T-helper 17 cell (primary cell): ENCODE data around the gene MADCAM1. TPM values are rescaled to one million over a fixed set of nuclear protein-coding genes. Genes with fewer than 3 reads are reported as not detected.

ENCODE experiments used
- ATAC-seq: fragments of 150-1000 bp; cut with Tn5 transposase; 2 replicates; pipeline ENCODE4 v1.10.0; 2021; ENCODE audit warnings: mild to moderate bottlenecking, moderate library complexity
- DNase-seq, 3 donors: peaks; one replicate each; pipeline versions ENCODE4 v3.0.0 to v3.0.0-alpha.2; 2020 to 2021
- H3K9me3 ChIP-seq: one replicate; pipeline ENCODE4 v1.7.0; 2013; ENCODE audit warnings: low read length, mild to moderate bottlenecking; ENCODE audit not compliant: control insufficient read depth, poor library complexity, severe bottlenecking
- H3K27ac Mint-ChIP-seq: one replicate; pipeline ENCODE4 v1.8.0; 2022; ENCODE audit warnings: mild to moderate bottlenecking, moderate library complexity, mixed read lengths
- H3K27me3 Mint-ChIP-seq: one replicate; pipeline ENCODE4 v1.8.0; 2022; ENCODE audit warnings: mixed read lengths
- H3K36me3 Mint-ChIP-seq: one replicate; pipeline ENCODE4 v1.8.0; 2022; ENCODE audit warnings: low read depth, mixed read lengths
- H3K4me1 Mint-ChIP-seq: one replicate; pipeline ENCODE4 v1.8.0; 2022; ENCODE audit warnings: mild to moderate bottlenecking, mixed read lengths
- H3K4me3 Mint-ChIP-seq: one replicate; pipeline ENCODE4 v1.8.0; 2022; ENCODE audit warnings: mild to moderate bottlenecking, moderate library complexity, mixed read lengths
- total RNA-seq, 4 donors: library from RNA in 2 of 4; stranded (reverse) in 2 of 4; gene quantifications; one replicate each; pipeline ENCODE4 v1.2.3 and lab custom pipeline; 2022 to 2026

MADCAM1 gene
- total RNA-seq, 2 donors from 2014 or later: 0.15 to 0.31 TPM

- H3K9me3 ChIP-seq: no peaks in the 10 kb centered on the region
- peak within 1 kb of the TSS; percentile 83 for H3K27ac Mint-ChIP-seq
- peaks cover 14% of the 10 kb centered on the region for H3K4me1 Mint-ChIP-seq
- DNase-seq (no peak), ATAC-seq (peak; percentile 32)
- H3K36me3 Mint-ChIP-seq: no peaks in the 10 kb centered on the region
- peak within 1 kb of the TSS; percentile 91 for H3K4me3 Mint-ChIP-seq
- no peaks in the 10 kb centered on the region for H3K27me3 Mint-ChIP-seq
These were observed 35.7 kb downstream of the MADCAM1 start, which contains the start of gene CDC34 for GRCh38 chr19:531753-532560. Gene CDC34, plus strand, starts transcription at chr19:531760. Its CDS starts 172 bp downstream, at chr19:531932.

- Mint-ChIP-seq H3K4me1 (peaks cover 14% of the 10 kb centered on the region), H3K27me3 (no peaks in the 10 kb centered on the region), H3K4me3 (peak overlapping the region; percentile 91), H3K27ac (peak overlapping the region; percentile 83), H3K36me3 (no peaks in the 10 kb centered on the region)
- no peaks in the 10 kb centered on the region for H3K9me3 ChIP-seq
- DNase-seq: no peak
- ATAC-seq: peak; percentile 15
These were observed 36.5 kb downstream of the MADCAM1 start for GRCh38 chr19:532561-533363.

DNA sequence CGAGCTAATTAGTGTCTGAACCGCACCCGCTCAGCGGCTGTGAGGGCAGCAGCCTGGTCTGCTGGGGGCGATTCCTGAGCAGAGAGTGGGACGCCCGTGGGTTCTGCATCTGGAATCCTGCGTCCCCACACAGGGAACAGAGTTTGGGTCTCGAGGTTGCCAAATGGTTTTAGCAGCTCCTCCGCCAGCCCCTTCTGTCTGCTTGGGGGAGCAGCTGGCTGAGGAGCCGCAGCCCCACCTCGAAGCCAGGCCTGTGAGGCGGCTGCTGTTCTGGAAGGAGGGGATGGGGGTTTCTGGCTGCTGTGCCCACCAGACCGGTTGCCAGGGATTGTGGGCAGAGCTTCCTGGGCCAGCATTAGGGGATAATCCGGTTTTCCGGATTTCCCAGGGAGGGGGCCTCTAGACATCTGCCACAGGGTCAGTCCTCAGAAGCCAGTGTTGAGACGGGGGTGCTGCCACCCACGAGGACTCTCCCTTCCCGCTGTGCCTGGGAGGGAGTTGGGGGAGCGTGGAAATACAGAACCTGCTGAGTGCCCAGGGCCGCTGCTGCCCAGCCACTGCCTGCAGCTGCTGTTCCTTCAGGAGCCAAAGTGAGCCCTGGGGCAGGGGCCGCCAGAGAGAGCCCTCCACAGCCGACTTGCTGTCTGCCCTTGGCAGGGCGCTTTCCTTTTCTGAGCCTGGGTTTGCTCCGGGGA lies 37.2 kb downstream of the MADCAM1 start:
- Mint-ChIP-seq H3K36me3 (no peaks in the 10 kb centered on the region), H3K4me1 (peaks cover 18% of the 10 kb centered on the region), H3K4me3 (peak overlapping the region; percentile 91), H3K27me3 (no peaks in the 10 kb centered on the region), H3K27ac (peak overlapping the region; percentile 83)
- H3K9me3 ChIP-seq: no peaks in the 10 kb centered on the region
- no peak for ATAC-seq
- DNase-seq: no peak

GRCh38 chr19:534088-534487 lies 37.8 kb downstream of the MADCAM1 start:
- Mint-ChIP-seq H3K36me3 (no peaks in the 10 kb centered on the region), H3K27ac (peak overlapping the region; percentile 83), H3K4me1 (peaks cover 18% of the 10 kb centered on the region), H3K4me3 (no peak overlapping the region), H3K27me3 (no peaks in the 10 kb centered on the region)
- H3K9me3 ChIP-seq: no peaks in the 10 kb centered on the region
- ATAC-seq (no peak), DNase-seq (no peak)

GRCh38 chr19:535017-535835 lies 38.9 kb downstream of the MADCAM1 start:
- H3K36me3 Mint-ChIP-seq: no peaks in the 10 kb centered on the region
- DNase-seq (no peak), ATAC-seq (no peak)
- H3K27me3 Mint-ChIP-seq: no peaks in the 10 kb centered on the region
- peaks cover 16% of the 10 kb centered on the region for H3K4me1 Mint-ChIP-seq
- H3K27ac Mint-ChIP-seq: no peak overlapping the region
- H3K9me3 ChIP-seq: no peaks in the 10 kb centered on the region
- H3K4me3 Mint-ChIP-seq: peak overlapping the region; percentile 70

DNA sequence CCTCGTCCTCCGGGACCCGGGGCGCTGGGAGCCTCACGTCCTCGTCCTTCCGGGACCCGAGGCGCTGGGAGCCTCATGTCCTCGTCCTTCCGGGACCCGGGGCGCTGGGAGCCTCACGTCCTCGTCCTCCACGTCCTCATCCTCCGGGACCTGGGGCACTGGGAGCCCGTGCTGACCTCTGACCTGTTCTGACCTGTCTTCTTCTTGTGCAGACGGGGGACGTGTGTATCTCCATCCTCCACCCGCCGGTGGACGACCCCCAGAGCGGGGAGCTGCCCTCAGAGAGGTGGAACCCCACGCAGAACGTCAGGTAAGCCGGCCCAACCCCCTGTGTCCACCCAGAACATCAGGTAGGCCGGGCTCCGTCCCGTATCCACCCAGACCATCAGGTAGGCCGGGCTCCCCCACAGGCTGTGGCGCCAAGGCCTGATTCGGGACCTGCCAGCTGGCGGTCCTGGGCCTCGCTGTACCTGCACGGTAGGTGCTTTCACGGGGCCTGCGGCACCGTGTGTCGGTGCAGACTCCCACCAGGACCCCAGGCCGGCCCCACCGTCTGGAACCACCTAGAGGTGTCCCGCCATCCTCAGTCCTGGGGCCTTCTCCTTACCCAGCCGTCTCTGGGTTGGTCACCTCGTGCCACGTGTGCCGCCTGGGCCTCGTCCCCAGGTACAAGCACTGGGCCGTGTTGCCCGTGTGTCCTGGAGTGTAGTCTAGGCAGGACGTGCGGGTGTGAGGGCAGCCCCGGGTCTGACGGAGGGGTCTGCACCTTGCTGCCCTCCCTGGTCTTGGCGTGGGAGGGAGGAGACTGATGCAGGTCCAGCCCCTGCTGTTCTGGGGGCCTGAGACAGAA lies 40.0 kb downstream of the MADCAM1 start:
- Mint-ChIP-seq H3K4me3 (no peak overlapping the region), H3K27me3 (no peaks in the 10 kb centered on the region), H3K36me3 (no peaks in the 10 kb centered on the region), H3K27ac (no peak overlapping the region), H3K4me1 (peaks cover 15% of the 10 kb centered on the region)
- ATAC-seq (no peak), DNase-seq (no peak)
- H3K9me3 ChIP-seq: no peaks in the 10 kb centered on the region

DNA sequence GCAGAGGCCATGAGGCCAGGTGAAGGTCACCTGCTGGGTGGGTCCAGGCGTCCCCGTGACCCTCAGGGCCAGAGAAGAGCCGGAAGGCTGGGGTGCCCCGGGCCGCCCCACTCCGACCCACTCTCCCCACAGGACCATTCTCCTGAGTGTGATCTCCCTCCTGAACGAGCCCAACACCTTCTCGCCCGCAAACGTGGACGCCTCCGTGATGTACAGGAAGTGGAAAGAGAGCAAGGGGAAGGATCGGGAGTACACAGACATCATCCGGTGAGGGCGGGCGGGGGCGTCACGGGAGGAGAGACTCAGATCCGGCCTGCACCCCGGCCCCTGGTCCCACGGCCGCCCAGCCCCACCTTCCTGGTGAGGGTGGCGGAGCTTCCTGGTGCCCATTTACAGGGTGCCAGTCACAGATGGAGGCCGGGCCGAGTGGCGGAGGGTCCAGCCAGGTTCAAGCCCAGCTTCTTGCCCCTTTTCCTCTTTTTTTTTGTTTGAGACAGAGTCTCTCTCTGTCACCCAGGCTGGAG lies 40.7 kb downstream of the MADCAM1 start:
- Mint-ChIP-seq H3K27me3 (no peaks in the 10 kb centered on the region), H3K4me3 (no peak overlapping the region), H3K36me3 (no peaks in the 10 kb centered on the region), H3K27ac (no peak overlapping the region), H3K4me1 (peaks cover 15% of the 10 kb centered on the region)
- no peak for DNase-seq
- ATAC-seq: no peak
- no peaks in the 10 kb centered on the region for H3K9me3 ChIP-seq

GRCh38 chr19:538641-539428 lies 42.5 kb downstream of the MADCAM1 start:
- DNase-seq (no peak), ATAC-seq (no peak)
- H3K4me3 Mint-ChIP-seq: no peak overlapping the region
- H3K9me3 ChIP-seq: no peaks in the 10 kb centered on the region
- peaks cover 11% of the 10 kb centered on the region for H3K4me1 Mint-ChIP-seq
- no peaks in the 10 kb centered on the region for H3K27me3 Mint-ChIP-seq
- no peaks in the 10 kb centered on the region for H3K36me3 Mint-ChIP-seq
- no peak overlapping the region for H3K27ac Mint-ChIP-seq

GRCh38 chr19:539429-540030 lies 43.2 kb downstream of the MADCAM1 start:
- Mint-ChIP-seq H3K4me3 (no peak overlapping the region), H3K4me1 (peaks cover 13% of the 10 kb centered on the region), H3K27ac (no peak overlapping the region), H3K27me3 (no peaks in the 10 kb centered on the region), H3K36me3 (no peaks in the 10 kb centered on the region)
- DNase-seq (no peak), ATAC-seq (no peak)
- no peaks in the 10 kb centered on the region for H3K9me3 ChIP-seq

DNA sequence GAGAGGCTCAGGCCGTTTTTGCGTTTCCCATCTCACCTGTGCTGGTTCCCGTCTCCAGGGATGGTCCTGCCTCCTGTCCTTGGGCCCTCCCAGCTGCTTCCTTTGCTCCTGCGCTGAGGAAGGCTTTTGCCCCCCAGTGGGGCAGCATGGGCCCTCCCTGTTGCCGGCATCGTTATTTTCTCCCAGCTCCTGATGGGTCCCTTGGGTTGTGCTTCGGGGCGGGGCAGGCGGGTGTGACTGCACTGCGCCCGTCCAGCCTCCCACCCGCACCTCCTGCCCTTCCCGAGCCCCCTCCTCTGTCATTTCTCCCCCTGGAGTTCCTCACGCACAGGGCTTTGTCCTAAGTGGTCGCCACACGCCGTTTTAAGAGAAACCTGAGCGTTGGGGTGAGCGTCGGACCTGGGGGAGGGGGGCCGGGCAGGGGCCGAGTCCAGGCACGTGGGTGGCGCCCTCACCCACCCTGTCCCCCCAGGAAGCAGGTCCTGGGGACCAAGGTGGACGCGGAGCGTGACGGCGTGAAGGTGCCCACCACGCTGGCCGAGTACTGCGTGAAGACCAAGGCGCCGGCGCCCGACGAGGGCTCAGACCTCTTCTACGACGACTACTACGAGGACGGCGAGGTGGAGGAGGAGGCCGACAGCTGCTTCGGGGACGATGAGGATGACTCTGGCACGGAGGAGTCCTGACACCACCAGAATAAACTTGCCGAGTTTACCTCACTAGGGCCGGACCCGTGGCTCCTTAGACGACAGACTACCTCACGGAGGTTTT lies 44.8 kb downstream of the MADCAM1 start:
- Mint-ChIP-seq H3K27ac (no peak overlapping the region), H3K27me3 (no peaks in the 10 kb centered on the region), H3K36me3 (no peaks in the 10 kb centered on the region), H3K4me1 (peaks cover 16% of the 10 kb centered on the region), H3K4me3 (no peak overlapping the region)
- H3K9me3 ChIP-seq: no peaks in the 10 kb centered on the region
- DNase-seq (no peak), ATAC-seq (no peak)
